ENCODE measurements around the gene NAA80. TPM values are rescaled to one million over a fixed set of nuclear protein-coding genes. Genes with fewer than 3 reads are reported as not detected.

The NAA80 gene
- total and polyA plus RNA-seq, 2 of the 13 experiments (the other 11 are each of a cell fraction or from before 2014, with no cell fraction given): 3.4 to 8.7 TPM

DNA sequence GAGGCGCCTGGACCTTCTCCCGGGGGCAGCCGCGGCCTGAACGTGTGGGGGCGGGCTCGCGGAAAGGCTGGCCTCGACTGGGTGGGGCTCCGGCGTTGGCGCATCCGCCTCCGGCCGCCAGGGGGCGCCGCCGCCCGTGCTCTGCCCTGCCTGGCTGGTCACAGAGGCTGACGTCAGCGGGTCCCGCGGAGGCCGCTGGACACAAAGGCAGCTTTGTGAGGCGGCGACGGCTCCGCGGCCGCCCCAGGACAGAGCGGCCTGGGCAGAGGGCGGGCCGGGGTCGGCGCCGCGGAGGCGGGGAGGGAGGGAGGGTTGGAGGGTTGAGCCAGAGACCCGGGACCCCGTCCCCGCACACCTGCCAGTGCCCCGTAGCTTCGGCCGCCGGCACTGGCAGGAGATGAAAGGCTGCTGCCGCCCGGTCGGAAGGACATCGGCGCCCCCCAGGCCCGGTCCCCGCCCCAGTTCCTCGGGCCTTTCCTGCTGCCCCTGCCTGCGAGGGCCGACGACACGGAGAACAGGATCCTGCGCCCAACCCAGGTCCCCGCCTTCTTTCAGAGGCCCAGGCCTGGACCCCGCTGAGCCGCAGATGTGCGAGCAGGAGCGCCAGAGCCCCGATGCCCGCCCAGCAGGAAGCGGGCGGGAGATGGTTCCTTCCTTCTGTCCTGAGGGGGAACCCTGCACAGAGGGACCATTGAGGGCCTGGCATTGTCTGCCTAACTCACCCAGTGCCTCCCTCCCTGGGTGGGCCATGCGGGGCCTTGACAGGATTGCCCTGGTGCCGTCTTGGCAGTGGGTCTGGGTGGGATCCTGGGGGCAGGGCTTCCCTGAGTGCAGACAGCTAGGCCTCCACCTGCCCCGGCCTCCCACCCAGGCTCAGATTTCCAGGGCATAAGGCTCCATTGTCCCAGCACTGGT lies 38.9 kb downstream of the NAA80 start (continued):
- no peak for TF ChIP-seq MEIS1 (CRISPR knock-in tag; IDR thresholded peaks at IDR 0.05; ENCODE audit: borderline replicate concordance)
- TF ChIP-seq IKZF1 (IDR thresholded peaks at IDR 0.05): no peak
- 0 out of 2 replicates have a peak, but pooled peaks have one; percentile 8 for TF ChIP-seq HCFC1 (IDR thresholded peaks at IDR 0.05; ENCODE audit: low read depth, low read length)
- no peak for TF ChIP-seq SSRP1 (CRISPR knock-in tag; IDR thresholded peaks at IDR 0.05)
- TF ChIP-seq ZNF235 (CRISPR knock-in tag; IDR thresholded peaks at IDR 0.05; ENCODE audit: borderline replicate concordance): no peak
- no peak for TF ChIP-seq PCBP2 (optimal IDR thresholded peaks at IDR 0.05; ENCODE audit: low read depth, low read length, poor library complexity, severe bottlenecking)
- 0 out of 2 replicates have a peak, but pooled peaks have one; percentile 7 for TF ChIP-seq FOXM1 (CRISPR knock-in tag; IDR thresholded peaks at IDR 0.05)
- no peak for TF ChIP-seq ZNF335 (CRISPR knock-in tag; IDR thresholded peaks at IDR 0.05)
- TF ChIP-seq, protein P1, sequence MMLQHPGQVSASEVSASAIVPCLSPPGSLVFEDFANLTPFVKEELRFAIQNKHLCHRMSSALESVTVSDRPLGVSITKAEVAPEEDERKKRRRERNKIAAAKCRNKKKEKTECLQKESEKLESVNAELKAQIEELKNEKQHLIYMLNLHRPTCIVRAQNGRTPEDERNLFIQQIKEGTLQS (CRISPR knock-in tag; IDR thresholded peaks at IDR 0.05): peak; percentile 95
- TF ChIP-seq, protein P2, sequence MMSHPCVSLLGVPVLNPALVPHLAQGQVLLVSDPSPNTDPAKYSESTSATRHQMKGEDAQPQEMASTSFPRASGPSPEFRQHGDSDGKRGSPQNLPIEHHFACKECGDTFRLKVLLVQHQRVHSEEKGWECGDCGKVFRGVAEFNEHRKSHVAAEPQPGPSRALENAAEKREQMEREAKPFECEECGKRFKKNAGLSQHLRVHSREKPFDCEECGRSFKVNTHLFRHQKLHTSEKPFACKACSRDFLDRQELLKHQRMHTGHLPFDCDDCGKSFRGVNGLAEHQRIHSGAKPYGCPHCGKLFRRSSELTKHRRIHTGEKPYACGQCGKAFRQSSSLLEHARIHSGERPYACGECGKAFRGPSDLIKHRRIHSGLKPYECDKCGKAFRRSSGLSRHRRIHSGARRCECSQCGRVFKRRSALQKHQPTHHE (CRISPR knock-in tag; IDR thresholded peaks at IDR 0.05; ENCODE audit: borderline replicate concordance): peak; percentile 62; the same call in 1 of the 2 replicates
- TF ChIP-seq, protein P3, sequence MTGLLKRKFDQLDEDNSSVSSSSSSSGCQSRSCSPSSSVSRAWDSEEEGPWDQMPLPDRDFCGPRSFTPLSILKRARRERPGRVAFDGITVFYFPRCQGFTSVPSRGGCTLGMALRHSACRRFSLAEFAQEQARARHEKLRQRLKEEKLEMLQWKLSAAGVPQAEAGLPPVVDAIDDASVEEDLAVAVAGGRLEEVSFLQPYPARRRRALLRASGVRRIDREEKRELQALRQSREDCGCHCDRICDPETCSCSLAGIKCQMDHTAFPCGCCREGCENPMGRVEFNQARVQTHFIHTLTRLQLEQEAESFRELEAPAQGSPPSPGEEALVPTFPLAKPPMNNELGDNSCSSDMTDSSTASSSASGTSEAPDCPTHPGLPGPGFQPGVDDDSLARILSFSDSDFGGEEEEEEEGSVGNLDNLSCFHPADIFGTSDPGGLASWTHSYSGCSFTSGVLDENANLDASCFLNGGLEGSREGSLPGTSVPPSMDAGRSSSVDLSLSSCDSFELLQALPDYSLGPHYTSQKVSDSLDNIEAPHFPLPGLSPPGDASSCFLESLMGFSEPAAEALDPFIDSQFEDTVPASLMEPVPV (CRISPR knock-in tag; IDR thresholded peaks at IDR 0.05): peak; percentile 61
- peak; percentile 89 for TF ChIP-seq MED1 (CRISPR knock-in tag; IDR thresholded peaks at IDR 0.05)
- TF ChIP-seq, protein P4, sequence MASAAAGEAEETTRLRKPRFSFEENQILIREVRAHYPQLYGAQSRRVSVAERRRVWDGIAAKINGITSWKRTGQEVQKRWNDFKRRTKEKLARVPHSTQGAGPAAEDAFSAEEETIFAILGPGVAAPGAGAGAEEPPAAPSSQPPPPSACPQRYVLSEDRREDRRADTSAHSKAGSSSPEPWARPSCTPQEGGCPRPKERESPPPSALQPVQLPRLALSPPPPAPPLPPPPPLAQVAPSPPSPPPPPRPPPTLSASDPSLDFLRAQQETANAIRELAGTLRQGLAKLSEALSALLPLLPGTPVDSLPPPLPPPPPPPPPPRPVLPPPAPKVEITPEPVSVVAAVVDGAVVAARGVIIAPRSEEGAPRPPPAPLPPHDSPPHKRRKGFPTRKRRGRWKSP (CRISPR knock-in tag; IDR thresholded peaks at IDR 0.05): peak; percentile 73
- peak; percentile 85 for TF ChIP-seq KLF6 (CRISPR knock-in tag; IDR thresholded peaks at IDR 0.05)
- no peak for TF ChIP-seq ZNF367 (CRISPR knock-in tag; IDR thresholded peaks at IDR 0.05; ENCODE audit: borderline replicate concordance)
- TF ChIP-seq ARHGAP35 (CRISPR knock-in tag; IDR thresholded peaks at IDR 0.05; ENCODE audit: borderline replicate concordance): no peak
- TF ChIP-seq ZBTB2 (CRISPR knock-in tag; IDR thresholded peaks at IDR 0.05; ENCODE audit: low read depth): peak; percentile 90
- no peak for TF ChIP-seq SRSF4 (IDR thresholded peaks at IDR 0.05; ENCODE audit: low read depth, low read length, poor library complexity, severe bottlenecking)
- TF ChIP-seq, protein P5, sequence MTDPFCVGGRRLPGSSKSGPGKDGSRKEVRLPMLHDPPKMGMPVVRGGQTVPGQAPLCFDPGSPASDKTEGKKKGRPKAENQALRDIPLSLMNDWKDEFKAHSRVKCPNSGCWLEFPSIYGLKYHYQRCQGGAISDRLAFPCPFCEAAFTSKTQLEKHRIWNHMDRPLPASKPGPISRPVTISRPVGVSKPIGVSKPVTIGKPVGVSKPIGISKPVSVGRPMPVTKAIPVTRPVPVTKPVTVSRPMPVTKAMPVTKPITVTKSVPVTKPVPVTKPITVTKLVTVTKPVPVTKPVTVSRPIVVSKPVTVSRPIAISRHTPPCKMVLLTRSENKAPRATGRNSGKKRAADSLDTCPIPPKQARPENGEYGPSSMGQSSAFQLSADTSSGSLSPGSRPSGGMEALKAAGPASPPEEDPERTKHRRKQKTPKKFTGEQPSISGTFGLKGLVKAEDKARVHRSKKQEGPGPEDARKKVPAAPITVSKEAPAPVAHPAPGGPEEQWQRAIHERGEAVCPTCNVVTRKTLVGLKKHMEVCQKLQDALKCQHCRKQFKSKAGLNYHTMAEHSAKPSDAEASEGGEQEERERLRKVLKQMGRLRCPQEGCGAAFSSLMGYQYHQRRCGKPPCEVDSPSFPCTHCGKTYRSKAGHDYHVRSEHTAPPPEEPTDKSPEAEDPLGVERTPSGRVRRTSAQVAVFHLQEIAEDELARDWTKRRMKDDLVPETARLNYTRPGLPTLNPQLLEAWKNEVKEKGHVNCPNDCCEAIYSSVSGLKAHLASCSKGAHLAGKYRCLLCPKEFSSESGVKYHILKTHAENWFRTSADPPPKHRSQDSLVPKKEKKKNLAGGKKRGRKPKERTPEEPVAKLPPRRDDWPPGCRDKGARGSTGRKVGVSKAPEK (CRISPR knock-in tag; IDR thresholded peaks at IDR 0.05; ENCODE audit: borderline replicate concordance): no peak
- TF ChIP-seq ZNF124 (CRISPR knock-in tag; IDR thresholded peaks at IDR 0.05): peak; percentile 15
